Thymus (tissue), 11 donors: ENCODE data around the gene STEAP1B. TPM values are rescaled to one million over a fixed set of nuclear protein-coding genes. Genes with fewer than 3 reads are reported as not detected.

Source experiments
- DNase-seq, 9 donors: peaks; one replicate each; pipeline ENCODE4 v3.0.0-alpha.2; 2013; ENCODE audit warnings: low spot score in 9 of 9, low read depth in 6 of 9, missing footprints in 1 of 9
- H3K27ac ChIP-seq, 2 donors: one replicate each; pipeline ENCODE4 v1.5.1; 2013; ENCODE audit warnings: control low read depth in 1 of 2, low read depth in 1 of 2, low read length in 1 of 2, mild to moderate bottlenecking in 1 of 2, moderate library complexity in 1 of 2
- H3K27me3 ChIP-seq, 2 donors: one replicate each; pipeline ENCODE4 v1.5.1; 2013; ENCODE audit warnings: low read length in 1 of 2; ENCODE audit not compliant: control insufficient read depth in 2 of 2, insufficient read depth in 1 of 2
- H3K36me3 ChIP-seq, 2 donors: one replicate each; pipeline ENCODE4 v1.5.1; 2013; ENCODE audit warnings: low read length in 1 of 2, mild to moderate bottlenecking in 1 of 2, moderate library complexity in 1 of 2; ENCODE audit not compliant: control insufficient read depth in 2 of 2, insufficient read depth in 2 of 2
- H3K4me1 ChIP-seq, 2 donors: one replicate each; pipeline ENCODE4 v1.5.1; 2013; ENCODE audit warnings: low read length in 2 of 2; ENCODE audit not compliant: control insufficient read depth in 2 of 2, insufficient read depth in 2 of 2
- H3K4me3 ChIP-seq, 2 donors: one replicate each; pipeline ENCODE4 v1.5.1; 2013; ENCODE audit warnings: low read length in 2 of 2, control low read depth in 1 of 2, mild to moderate bottlenecking in 1 of 2
- H3K9me3 ChIP-seq, 2 donors: one replicate each; pipeline ENCODE4 v1.5.1; 2013; ENCODE audit warnings: low read length in 1 of 2, mild to moderate bottlenecking in 1 of 2; ENCODE audit not compliant: control insufficient read depth in 2 of 2, insufficient read depth in 1 of 2
- WGBS: extraction: QIAGEN DNeasy Blood & Tissue Kit; methylation state at CpG from one replicate; pipeline ENCODE4 v1.1.7; 2013; 5-methylcytosine and 5-hydroxymethylcytosine counted together
- polyA plus RNA-seq: library from polyadenylated mRNA; stranded (reverse); fragments of 200-250 nt; gene quantifications from one replicate; pipeline ENCODE4 v1.2.3, GENCODE V29; 2013
- total RNA-seq: library from RNA; stranded (reverse); fragments of 120-200 nt; gene quantifications from one replicate; pipeline ENCODE4 v1.2.4, GENCODE V29; 2013
- donor health status: healthy.

Gene STEAP1B
- total and polyA plus RNA-seq, 2 donors, result 0.80 to 1.4 TPM

DNA sequence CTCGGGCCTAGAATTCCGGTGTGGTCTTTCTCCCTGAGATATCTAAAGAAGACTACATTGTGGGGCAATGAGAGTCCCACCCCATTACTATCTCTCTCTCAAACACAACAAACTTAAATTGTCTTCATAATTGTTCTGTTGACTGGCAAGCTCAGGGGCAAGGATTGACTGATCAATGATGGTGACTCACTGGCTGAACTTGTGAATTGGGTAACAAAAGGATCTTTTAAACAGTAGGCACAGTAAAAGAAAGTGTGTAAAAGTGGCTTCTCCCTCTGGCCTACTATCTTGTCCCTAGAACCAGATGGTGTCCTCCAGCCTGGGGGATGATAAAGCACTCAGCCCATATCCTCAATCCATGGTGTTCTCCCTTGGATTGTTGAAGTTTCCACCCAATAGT is 80.0 kb downstream of the STEAP1B start:
- WGBS, result 96% methylated on average over 2 of the region's 2 CpGs
- Histone ChIP-seq H3K36me3 (no peaks in the 10 kb centered on the region), H3K4me3 (no peak overlapping the region), H3K27ac (no peak overlapping the region), H3K9me3 (no peaks in the 10 kb centered on the region), H3K27me3 (no peaks in the 10 kb centered on the region), H3K4me1 (no peaks in the 10 kb centered on the region)
- DNase-seq, result no peak

DNA sequence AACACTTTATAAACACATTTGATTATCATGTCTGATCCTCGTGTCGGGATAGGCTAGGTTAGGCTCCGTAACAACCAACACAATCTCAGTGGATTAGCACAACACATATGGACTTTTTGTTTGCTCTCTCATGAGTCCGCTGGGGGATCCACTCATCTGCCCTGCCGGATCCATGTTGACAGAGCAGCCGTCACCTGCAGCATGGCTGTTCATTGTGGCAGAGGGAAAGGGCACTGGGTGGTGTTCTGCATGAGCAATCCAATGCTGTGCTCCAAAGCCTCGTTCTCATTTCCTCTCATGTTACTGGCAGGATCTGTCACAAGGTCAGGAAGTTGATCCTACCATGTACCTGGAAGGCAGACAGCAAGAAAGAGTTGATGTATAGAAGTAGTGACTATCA is 80.5 kb downstream of the STEAP1B start:
- Histone ChIP-seq H3K4me3 (no peak overlapping the region), H3K4me1 (no peaks in the 10 kb centered on the region), H3K27ac (no peak overlapping the region), H3K27me3 (no peaks in the 10 kb centered on the region), H3K9me3 (no peaks in the 10 kb centered on the region), H3K36me3 (no peaks in the 10 kb centered on the region)
- DNase-seq, result no peak
- 98% methylated on average over 7 of the region's 7 CpGs for WGBS

- 90% methylated on average over 6 of the region's 6 CpGs for WGBS
- no peak overlapping the region for H3K27ac ChIP-seq
- H3K9me3 ChIP-seq, result no peaks in the 10 kb centered on the region
- H3K27me3 ChIP-seq, result no peaks in the 10 kb centered on the region
- no peaks in the 10 kb centered on the region for H3K36me3 ChIP-seq
- H3K4me3 ChIP-seq, result no peak overlapping the region
- H3K4me1 ChIP-seq, result no peaks in the 10 kb centered on the region
- no peak for DNase-seq
These were observed 81.5 kb downstream of the STEAP1B start for GRCh38 chr7:22418251-22419046.

- Histone ChIP-seq H3K36me3 (no peaks in the 10 kb centered on the region), H3K4me1 (no peaks in the 10 kb centered on the region), H3K9me3 (no peaks in the 10 kb centered on the region), H3K27me3 (no peaks in the 10 kb centered on the region), H3K27ac (no peak overlapping the region), H3K4me3 (no peak overlapping the region)
- WGBS, result 94% methylated on average over 5 of the region's 5 CpGs
- no peak for DNase-seq
These were observed 82.1 kb downstream of the STEAP1B start for GRCh38 chr7:22417841-22418240.

DNA sequence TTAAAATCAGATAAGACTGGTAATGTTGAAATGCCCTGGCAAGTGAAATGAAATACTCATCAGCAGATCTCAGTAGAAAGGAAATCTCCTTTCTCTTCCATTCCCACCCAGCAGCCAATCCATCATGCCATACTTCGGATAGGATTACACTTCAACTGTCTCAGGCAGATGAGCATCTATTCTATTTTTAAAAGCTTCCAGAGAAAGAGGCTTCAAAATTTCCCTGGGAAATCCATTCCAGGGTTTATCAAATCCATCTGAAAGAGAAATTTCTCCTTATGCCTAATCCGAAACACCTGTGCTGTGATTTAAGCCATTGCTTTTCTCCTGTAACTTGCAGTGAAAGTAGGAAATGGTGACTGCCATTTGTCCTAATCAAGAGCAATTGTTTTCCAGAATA is 82.6 kb downstream of the STEAP1B start:
- H3K9me3 ChIP-seq, result no peaks in the 10 kb centered on the region
- H3K36me3 ChIP-seq, result no peaks in the 10 kb centered on the region
- no peaks in the 10 kb centered on the region for H3K4me1 ChIP-seq
- H3K27ac ChIP-seq, result no peak overlapping the region
- no peaks in the 10 kb centered on the region for H3K27me3 ChIP-seq
- 92% methylated on average over 2 of the region's 2 CpGs for WGBS
- no peak overlapping the region for H3K4me3 ChIP-seq
- no peak for DNase-seq

GRCh38 chr7:22414424-22414823 is 85.6 kb downstream of the STEAP1B start:
- H3K27ac ChIP-seq, result no peak overlapping the region
- H3K4me1 ChIP-seq, result no peaks in the 10 kb centered on the region
- WGBS, result over 99% methylated on average over 2 of the region's 2 CpGs
- H3K4me3 ChIP-seq, result no peak overlapping the region
- no peak for DNase-seq
- no peaks in the 10 kb centered on the region for H3K36me3 ChIP-seq
- H3K27me3 ChIP-seq, result no peaks in the 10 kb centered on the region
- no peaks in the 10 kb centered on the region for H3K9me3 ChIP-seq

GRCh38 chr7:22413211-22413610 is 86.8 kb downstream of the STEAP1B start:
- Histone ChIP-seq H3K36me3 (no peaks in the 10 kb centered on the region), H3K4me1 (no peaks in the 10 kb centered on the region), H3K27me3 (no peaks in the 10 kb centered on the region), H3K27ac (no peak overlapping the region), H3K9me3 (no peaks in the 10 kb centered on the region), H3K4me3 (no peak overlapping the region)
- 99% methylated on average over 2 of the region's 2 CpGs for WGBS
- no peak for DNase-seq

DNA sequence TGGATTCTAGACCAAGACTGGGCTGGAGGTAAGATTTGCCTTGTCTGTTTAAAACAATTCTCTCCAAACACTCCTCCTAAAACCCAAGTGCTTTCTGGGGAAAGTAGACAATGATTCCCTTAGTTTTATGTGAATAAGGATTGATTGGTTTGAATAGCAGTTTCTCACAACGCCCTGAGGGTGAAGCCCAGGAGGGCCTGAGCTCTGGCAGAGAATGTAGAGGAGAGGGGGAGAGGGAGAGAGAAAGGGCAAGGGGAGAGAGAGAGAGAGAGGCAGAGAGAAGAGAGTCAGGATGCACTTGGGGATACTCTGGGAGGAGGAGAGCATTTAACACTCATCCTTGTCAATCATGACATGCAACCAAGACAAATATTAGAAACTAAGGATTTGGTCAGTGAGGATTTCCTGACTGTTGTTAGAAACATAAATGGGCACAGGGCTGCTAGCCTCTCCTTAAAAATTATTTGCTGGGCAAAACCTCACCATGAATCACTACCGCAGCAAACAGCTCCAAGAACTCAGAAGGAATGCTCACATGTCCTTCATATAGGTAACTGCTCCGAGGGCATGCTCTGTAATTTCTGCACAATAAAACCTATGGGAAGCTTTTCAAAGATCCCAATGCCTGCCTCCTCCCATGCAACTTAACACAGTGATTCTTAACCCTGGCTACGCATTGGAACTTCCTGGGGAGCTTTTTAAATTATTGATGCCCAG is 87.9 kb downstream of the STEAP1B start:
- Histone ChIP-seq H3K27me3 (no peaks in the 10 kb centered on the region), H3K4me3 (no peak overlapping the region), H3K4me1 (peaks cover 0 to under 1% of the 10 kb centered on the region in 2 donors), H3K36me3 (no peaks in the 10 kb centered on the region), H3K27ac (no peak overlapping the region), H3K9me3 (no peaks in the 10 kb centered on the region)
- no peak for DNase-seq
- 97% methylated on average over 4 of the region's 4 CpGs for WGBS

- Histone ChIP-seq H3K27ac (no peak overlapping the region), H3K4me1 (peaks cover 3 to 18% of the 10 kb centered on the region in 2 donors), H3K27me3 (no peaks in the 10 kb centered on the region), H3K4me3 (no peak overlapping the region), H3K36me3 (no peaks in the 10 kb centered on the region), H3K9me3 (peaks cover 0 to 4% of the 10 kb centered on the region in 2 donors)
- 97% methylated on average over 4 of the region's 4 CpGs for WGBS
- no peak for DNase-seq
These were observed 93.3 kb downstream of the STEAP1B start for GRCh38 chr7:22406715-22407114.
